HG02973 (cell line): ENCODE data around the gene CDC42BPB.

Source experiments
- ATAC-seq: cut with Tn5 transposase; IDR thresholded peaks from one replicate; pipeline ENCODE4 v1.9.1; 2021; ENCODE audit warnings: moderate library complexity; ENCODE audit not compliant: unreplicated experiment

The CDC42BPB gene

GRCh38 chr14:102948698-102949061 is 108.7 kb downstream of the CDC42BPB start:
- ATAC-seq: no peak

GRCh38 chr14:102947321-102948103 is 109.8 kb downstream of the CDC42BPB start:
- no peak for ATAC-seq

- no peak for ATAC-seq
Observed at GRCh38 chr14:102945346-102946130, 111.8 kb downstream of the CDC42BPB start.

- ATAC-seq: no peak
Observed at GRCh38 chr14:102944448-102945330, 112.7 kb downstream of the CDC42BPB start.

- no peak for ATAC-seq
Observed at GRCh38 chr14:102943979-102944378, 113.4 kb downstream of the CDC42BPB start.

- ATAC-seq: no peak
Observed at GRCh38 chr14:102943454-102943853, 113.9 kb downstream of the CDC42BPB start.

- ATAC-seq: no peak
Observed at GRCh38 chr14:102942069-102942468, 115.3 kb downstream of the CDC42BPB start.

GRCh38 chr14:102941419-102942011 is 115.8 kb downstream of the CDC42BPB start:
- ATAC-seq: no peak

GRCh38 chr14:102940729-102941362 is 116.5 kb downstream of the CDC42BPB start:
- no peak for ATAC-seq

GRCh38 chr14:102939820-102940561 is 117.4 kb downstream of the CDC42BPB start:
- ATAC-seq: no peak

GRCh38 chr14:102939329-102939728 is 118.0 kb downstream of the CDC42BPB start:
- no peak for ATAC-seq

- ATAC-seq: no peak
Observed at GRCh38 chr14:102938191-102938590, 119.2 kb downstream of the CDC42BPB start.

GRCh38 chr14:102937331-102938175 is 119.8 kb downstream of the CDC42BPB start:
- ATAC-seq: no peak

GRCh38 chr14:102935756-102936155 is 121.6 kb downstream of the CDC42BPB start:
- ATAC-seq: no peak

GRCh38 chr14:102933618-102934231 is 123.6 kb downstream of the CDC42BPB start:
- no peak for ATAC-seq

- no peak for ATAC-seq
Observed at GRCh38 chr14:102932484-102933248, 124.7 kb downstream of the CDC42BPB start.

- no peak for ATAC-seq
Observed at GRCh38 chr14:102931580-102932285, 125.6 kb downstream of the CDC42BPB start.
